Keratinocyte (primary cell): Measurements from ENCODE around the gene TSHR. TPM values are rescaled to one million over a fixed set of nuclear protein-coding genes. Genes with fewer than 3 reads are reported as not detected.

Experiments used
- DNase-seq: peaks from one replicate; pipeline ENCODE4 v3.0.0-alpha.2; 2011; ENCODE audit warnings: low read depth, missing footprints, low spot score
- FAIRE-seq: peaks from 2 replicates; lab custom pipeline; 2011; peaks lifted over from hg19 to GRCh38; lab: Jason Lieb, UNC
- H2AFZ ChIP-seq: 2 replicates; pipeline ENCODE4 v1.6.0; 2012; ENCODE audit warnings: low read length, control low read depth, inconsistent platforms; ENCODE audit not compliant: control insufficient read depth
- H3K27ac ChIP-seq: 2 replicates; pipeline ENCODE4 v1.5.1; 2011; ENCODE audit warnings: low read length; ENCODE audit not compliant: control insufficient read depth, insufficient read depth
- H3K27me3 ChIP-seq: 3 replicates; pipeline ENCODE4 v1.6.0; 2011; ENCODE audit warnings: low read length; ENCODE audit not compliant: control insufficient read depth, insufficient read depth; ENCODE audit errors: extremely low read depth
- H3K36me3 ChIP-seq, 2 experiments: 2 replicates in 1 of 2; 3 replicates in 1 of 2; pipeline ENCODE4 v1.5.1; 2011; ENCODE audit warnings: low read length in 2 of 2, mild to moderate bottlenecking in 1 of 2; ENCODE audit not compliant: control insufficient read depth in 2 of 2, insufficient read depth in 2 of 2; ENCODE audit errors: extremely low read depth in 1 of 2
- H3K4me1 ChIP-seq: 3 replicates; pipeline ENCODE4 v1.5.1; 2011; ENCODE audit warnings: low read length; ENCODE audit not compliant: control insufficient read depth, insufficient read depth; ENCODE audit errors: extremely low read depth
- H3K4me2 ChIP-seq: 3 replicates; pipeline ENCODE4 v1.6.0; 2011; ENCODE audit warnings: low read depth, low read length; ENCODE audit not compliant: control insufficient read depth, insufficient read depth; ENCODE audit errors: extremely low read depth
- H3K4me3 ChIP-seq, 3 experiments: fragments of 200-600 bp in 1 of 3; sonication (generic) in 1 of 3; 2 replicates in 2 of 3; 3 replicates in 1 of 3; pipeline ENCODE4 v1.5.1; 2011 to 2016; ENCODE audit warnings: low read length in 3 of 3, mild to moderate bottlenecking in 3 of 3, control low read depth in 2 of 3, inconsistent platforms in 1 of 3, low read depth in 1 of 3, mixed read lengths in 1 of 3, mixed run types in 1 of 3, moderate library complexity in 1 of 3; ENCODE audit not compliant: control insufficient read depth in 2 of 3, insufficient read depth in 2 of 3; ENCODE audit errors: extremely low read depth in 1 of 3
- H3K79me2 ChIP-seq: 2 replicates; pipeline ENCODE4 v1.6.0; 2012; ENCODE audit warnings: low read length; ENCODE audit not compliant: control insufficient read depth, insufficient read depth
- H3K9ac ChIP-seq: 3 replicates; pipeline ENCODE4 v1.6.0; 2011; ENCODE audit warnings: low read length; ENCODE audit not compliant: control insufficient read depth, insufficient read depth; ENCODE audit errors: extremely low read depth
- H3K9me1 ChIP-seq: 3 replicates; pipeline ENCODE4 v1.6.0; 2011; ENCODE audit warnings: low read length; ENCODE audit not compliant: control insufficient read depth, insufficient read depth; ENCODE audit errors: extremely low read depth
- H3K9me3 ChIP-seq: 2 replicates; pipeline ENCODE4 v1.5.1; 2012; ENCODE audit warnings: low read depth, low read length; ENCODE audit not compliant: control insufficient read depth
- H4K20me1 ChIP-seq: 3 replicates; pipeline ENCODE4 v1.6.0; 2011; ENCODE audit warnings: low read length; ENCODE audit not compliant: control insufficient read depth, insufficient read depth; ENCODE audit errors: extremely low read depth
- CTCF ChIP-seq, 3 experiments: IDR thresholded peaks in 1 of 3; conservative IDR thresholded peaks in 1 of 3; optimal IDR thresholded peaks in 1 of 3; 2 replicates in 2 of 3; 3 replicates in 1 of 3; pipeline versions ENCODE3 to v1.5.1; 2011; ENCODE audit warnings: low read length in 3 of 3, mild to moderate bottlenecking in 3 of 3, moderate library complexity in 2 of 3, control low read depth in 1 of 3, inconsistent platforms in 1 of 3; ENCODE audit not compliant: insufficient read depth in 2 of 3; ENCODE audit errors: extremely low read depth in 1 of 3
- EZH2 ChIP-seq: IDR thresholded peaks from one replicate; pipeline ENCODE4 v1.6.1; 2012; ENCODE audit warnings: inconsistent platforms, mild to moderate bottlenecking, low read length, moderate library complexity
- dilution Hi-C: fragments of 300-500 bp; cut with MboI; formaldehyde crosslinking; loops from one replicate; pipeline ENCODE4 v1.7.0; 2020; ENCODE audit warnings: low sequenced_read_pairs; ENCODE audit not compliant: extremely low pct_ligation_motif_present
- polyA plus RNA-seq, 5 experiments: library from polyadenylated mRNA; depleted of rRNA in 3 of 5; stranded (reverse) in 3 of 5; stranded (forward) in 1 of 5; unstranded in 1 of 5; fragments of >200 nt; gene quantifications; 1 replicate in 1 of 5; 2 replicates in 3 of 5; 3 replicates in 1 of 5; pipeline versions ENCODE4 v1.2.1 to v1.2.3, GENCODE V29; 2011 to 2012; ENCODE audit warnings: missing spikeins in 2 of 5, low read depth in 1 of 5, low replicate concordance in 1 of 5

TSHR gene
- polyA plus RNA-seq, 1 donor (not counting 4 experiments of a cell fraction or from before 2014, with no cell fraction given): 0.03 TPM

DNA sequence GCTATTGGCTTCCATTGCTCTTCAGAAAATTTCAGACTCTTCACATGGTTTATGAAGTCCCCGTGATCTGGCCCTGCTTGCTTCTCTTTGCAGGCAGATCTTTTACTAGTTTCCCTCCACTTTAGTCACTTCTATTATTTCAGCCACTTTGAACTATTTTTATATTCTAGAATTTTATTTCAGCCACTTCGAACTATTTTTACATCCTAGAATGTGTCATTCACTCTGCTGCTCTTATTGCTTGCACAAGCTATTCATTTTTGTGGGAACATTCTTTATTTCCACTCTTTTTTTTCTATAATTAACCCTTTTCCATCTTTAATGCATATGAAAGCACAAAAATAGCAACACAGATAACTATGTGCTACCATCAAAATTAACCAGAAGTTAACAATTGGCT is 24.5 kb downstream of the TSHR start:
- no peak overlapping the region for H2AFZ ChIP-seq
- no peaks in the 10 kb centered on the region for H3K4me1 ChIP-seq
- DNase-seq (no peak), FAIRE-seq (no peak)
- H3K4me2 ChIP-seq: no peak overlapping the region
- H3K36me3 ChIP-seq: no peaks in the 10 kb centered on the region
- H3K9me1 ChIP-seq: no peaks in the 10 kb centered on the region
- no peaks in the 10 kb centered on the region for H3K9me3 ChIP-seq
- no peaks in the 10 kb centered on the region for H3K79me2 ChIP-seq
- no peak for TF ChIP-seq EZH2
- TF ChIP-seq CTCF (optimal IDR thresholded peaks at IDR 0.05 in 1 of 3, IDR thresholded peaks at IDR 0.05 in 1 of 3, conservative IDR thresholded peaks at IDR 0.05 in 1 of 3; ENCODE audit: extremely low read depth in 1 of 3, insufficient read depth in 2 of 3, low read length in 3 of 3): no peak
- no peak overlapping the region for H3K27ac ChIP-seq
- dilution Hi-C loops: no loop called here
- H4K20me1 ChIP-seq: no peaks in the 10 kb centered on the region
- H3K4me3 ChIP-seq: no peak overlapping the region
- H3K9ac ChIP-seq: no peak overlapping the region
- H3K27me3 ChIP-seq: no peaks in the 10 kb centered on the region

DNA sequence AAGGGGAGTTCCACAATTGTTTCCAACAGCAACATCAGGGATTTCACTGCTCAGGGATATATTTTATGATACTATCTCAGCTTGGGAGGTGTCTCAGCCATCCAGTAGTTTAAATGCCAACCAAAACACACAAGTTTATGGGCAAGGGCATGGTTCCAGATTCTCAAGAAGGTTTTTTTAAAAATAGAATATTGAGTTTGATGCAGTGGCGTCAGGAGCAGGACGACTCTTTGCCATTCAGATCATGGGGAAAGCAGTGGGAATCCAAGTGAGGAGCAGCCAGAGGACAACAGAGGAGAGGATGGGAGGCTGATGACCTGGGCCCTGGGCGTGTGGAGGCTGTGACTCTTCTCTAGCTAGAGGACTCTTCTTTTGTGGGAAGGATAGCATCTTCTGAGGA is 25.7 kb downstream of the TSHR start:
- FAIRE-seq: no peak
- dilution Hi-C loops: no loop called here
- no peak overlapping the region for H2AFZ ChIP-seq

More for the DNA sequence above, 25.7 kb downstream of the TSHR start:
- no peak for DNase-seq
- no peaks in the 10 kb centered on the region for H3K79me2 ChIP-seq
- no peaks in the 10 kb centered on the region for H3K27me3 ChIP-seq
- no peak overlapping the region for H3K4me2 ChIP-seq
- H3K9me1 ChIP-seq: no peaks in the 10 kb centered on the region
- H3K36me3 ChIP-seq: no peaks in the 10 kb centered on the region
- H4K20me1 ChIP-seq: no peaks in the 10 kb centered on the region
- no peaks in the 10 kb centered on the region for H3K9me3 ChIP-seq
- H3K27ac ChIP-seq: no peak overlapping the region
- H3K4me1 ChIP-seq: no peaks in the 10 kb centered on the region
- no peak overlapping the region for H3K4me3 ChIP-seq
- H3K9ac ChIP-seq: no peak overlapping the region
- no peak for TF ChIP-seq CTCF (optimal IDR thresholded peaks at IDR 0.05 in 1 of 3, IDR thresholded peaks at IDR 0.05 in 1 of 3, conservative IDR thresholded peaks at IDR 0.05 in 1 of 3; ENCODE audit: extremely low read depth in 1 of 3, insufficient read depth in 2 of 3, low read length in 3 of 3)
- TF ChIP-seq EZH2: no peak
